HG03432 (cell line): ENCODE measurements around the gene ANO10.

Experiments used
- ATAC-seq: cut with Tn5 transposase; IDR thresholded peaks from one replicate; pipeline ENCODE4 v1.9.1; 2021; ENCODE audit warnings: mild to moderate bottlenecking, moderate library complexity; ENCODE audit not compliant: unreplicated experiment

ANO10 gene

GRCh38 chr3:43426388-43426787 lies 195.4 kb downstream of the ANO10 start:
- no peak for ATAC-seq

GRCh38 chr3:43425829-43426228 lies 196.0 kb downstream of the ANO10 start:
- ATAC-seq: no peak

- no peak for ATAC-seq
Measured at GRCh38 chr3:43423639-43424038, 198.2 kb downstream of the ANO10 start.

- ATAC-seq: no peak
Measured at GRCh38 chr3:43423142-43423541, 198.7 kb downstream of the ANO10 start.

- no peak for ATAC-seq
Measured at GRCh38 chr3:43418601-43419272, 203.1 kb downstream of the ANO10 start.

GRCh38 chr3:43417133-43417532 lies 204.7 kb downstream of the ANO10 start:
- ATAC-seq: no peak

- no peak for ATAC-seq
Measured at GRCh38 chr3:43415088-43415487, 206.7 kb downstream of the ANO10 start.

- ATAC-seq: no peak
Measured at GRCh38 chr3:43413676-43414368, 208.0 kb downstream of the ANO10 start.

- ATAC-seq: no peak
Measured at GRCh38 chr3:43411429-43411828, 210.4 kb downstream of the ANO10 start.

GRCh38 chr3:43410592-43410991 lies 211.2 kb downstream of the ANO10 start:
- ATAC-seq: no peak

GRCh38 chr3:43409506-43409905 lies 212.3 kb downstream of the ANO10 start:
- ATAC-seq: no peak

- no peak for ATAC-seq
Measured at GRCh38 chr3:43406643-43407023, 215.2 kb downstream of the ANO10 start.

- no peak for ATAC-seq
Measured at GRCh38 chr3:43405888-43406642, 215.7 kb downstream of the ANO10 start.

- ATAC-seq: no peak
Measured at GRCh38 chr3:43400781-43401730, 220.8 kb downstream of the ANO10 start.

- ATAC-seq: no peak
Measured at GRCh38 chr3:43400167-43400566, 221.6 kb downstream of the ANO10 start.

GRCh38 chr3:43399034-43399433 lies 222.8 kb downstream of the ANO10 start:
- ATAC-seq: peak; percentile 38

GRCh38 chr3:43394041-43394554 lies 227.7 kb downstream of the ANO10 start:
- ATAC-seq: no peak

GRCh38 chr3:43391621-43392020 lies 230.2 kb downstream of the ANO10 start:
- ATAC-seq: no peak

GRCh38 chr3:43390255-43390588 lies 231.6 kb downstream of the ANO10 start:
- ATAC-seq: no peak

- ATAC-seq: peak; percentile 57
Measured at GRCh38 chr3:43389388-43390254, 232.2 kb downstream of the ANO10 start.
